GM12878 (cell line): ENCODE results near the gene AGRN. TPM values are rescaled to one million over a fixed set of nuclear protein-coding genes. Genes with fewer than 3 reads are reported as not detected.

ENCODE experiments used
- CEBPB ChIP-seq, 2 experiments: fragments of 150-350 bp in 1 of 2; IDR thresholded peaks; 2 replicates each; pipeline ENCODE4 v1.6.1; 2012 to 2014; ENCODE audit warnings: low read depth in 2 of 2, low read length in 2 of 2, borderline replicate concordance in 1 of 2, inconsistent platforms in 1 of 2
- CREB1 ChIP-seq: IDR thresholded peaks from 2 replicates; pipeline ENCODE4 v1.6.1; 2012; ENCODE audit warnings: low read depth, mild to moderate bottlenecking, inconsistent platforms
- FOS ChIP-seq: IDR thresholded peaks from 3 replicates; pipeline ENCODE4 v1.6.1; 2011; ENCODE audit warnings: borderline replicate concordance; ENCODE audit not compliant: insufficient read length; ENCODE audit errors: extremely low read depth
- IRF4 ChIP-seq: IDR thresholded peaks from 2 replicates; pipeline ENCODE4 v1.6.1; 2011; ENCODE audit warnings: low read depth, low read length
- KDM1A ChIP-seq: fragments of 200-600 bp; sonication (generic); IDR thresholded peaks from 2 replicates; pipeline ENCODE4 v1.6.1; 2016; ENCODE audit warnings: borderline replicate concordance
- MTA2 ChIP-seq: fragments of 450-650 bp; IDR thresholded peaks from 2 replicates; pipeline ENCODE4 v1.6.1; 2016; ENCODE audit warnings: low read depth, mild to moderate bottlenecking, moderate library complexity
- NKRF ChIP-seq: fragments of 450-650 bp; conservative IDR thresholded peaks from 2 replicates; pipeline ENCODE4 v1.6.1; 2017; ENCODE audit warnings: mild to moderate bottlenecking, moderate library complexity
- NR2C1 ChIP-seq: fragments of 450-650 bp; IDR thresholded peaks from 2 replicates; pipeline ENCODE4 v1.6.1; 2017; ENCODE audit warnings: antibody characterized with exemption, mild to moderate bottlenecking, moderate library complexity
- NR2F1 ChIP-seq: fragments of 450-650 bp; conservative IDR thresholded peaks from 2 replicates; pipeline ENCODE4 v1.6.1; 2017; ENCODE audit warnings: mild to moderate bottlenecking
- POLR2AphosphoS2 ChIP-seq: IDR thresholded peaks from 2 replicates; pipeline ENCODE4 v1.6.1; 2011; ENCODE audit warnings: low read depth, mild to moderate bottlenecking, low read length, improper control_type of control experiment, moderate library complexity
- USF1 ChIP-seq: IDR thresholded peaks from 2 replicates; pipeline ENCODE4 v1.6.1; 2011; ENCODE audit warnings: borderline replicate concordance, low read depth, mild to moderate bottlenecking, moderate library complexity, mixed read lengths, low read length; ENCODE audit not compliant: insufficient read depth; ENCODE audit errors: extremely low read length
- WRNIP1 ChIP-seq: IDR thresholded peaks from 2 replicates; pipeline ENCODE4 v1.6.1; 2011; ENCODE audit warnings: low read depth, low read length, improper control_type of control experiment, borderline replicate concordance
- YY1 ChIP-seq: IDR thresholded peaks from 2 replicates; pipeline ENCODE4 v1.6.1; 2011; ENCODE audit warnings: low read depth, mild to moderate bottlenecking, low read length
- ZBTB11 ChIP-seq: fragments of 450-650 bp; formaldehyde crosslinking; IDR thresholded peaks from 2 replicates; pipeline ENCODE4 v1.5.0; 2022; ENCODE audit warnings: mild to moderate bottlenecking, missing genetic modification characterization
- ZBTB4 ChIP-seq: fragments of 450-650 bp; formaldehyde crosslinking; IDR thresholded peaks from 2 replicates; pipeline ENCODE4 v1.4.0; 2022; ENCODE audit warnings: mild to moderate bottlenecking, moderate library complexity
- ZNF274 ChIP-seq: IDR thresholded peaks from one replicate; pipeline ENCODE4 v1.8.0; 2011; ENCODE audit not compliant: insufficient read length, insufficient read depth
- polyA plus RNA-seq, 11 experiments: library from polyadenylated mRNA; depleted of rRNA in 4 of 11; unstranded in 6 of 11; stranded (reverse) in 5 of 11; fragments of >200 nt; fragmentation: Nextera tagmentation in 4 of 11; fragmentation: Illumina TruSeq in 1 of 11; extraction: Ambion mirVana in 4 of 11; extraction: Trizol in 1 of 11; gene quantifications; 1 replicate in 1 of 11; 2 replicates in 10 of 11; pipeline versions ENCODE4 v1.2.1 to v1.2.3, GENCODE V29; 2011 to 2016; ENCODE audit warnings: inconsistent platforms in 2 of 11, missing spikeins in 2 of 11, low read depth in 1 of 11
- total RNA-seq, 4 experiments: library from RNA; depleted of rRNA in 3 of 4; stranded (reverse); fragments of >200 nt in 3 of 4; fragmentation: Illumina TruSeq in 1 of 4; extraction: Trizol in 1 of 4; gene quantifications; 2 replicates each; pipeline versions ENCODE4 v1.2.1 to v1.2.3, GENCODE V29; 2013 to 2021
- TF ChIP-seq, protein P1 (sequence below): fragments of 450-650 bp; IDR thresholded peaks from 2 replicates; pipeline ENCODE4 v1.6.1; 2017; ENCODE audit warnings: low read depth, mild to moderate bottlenecking, moderate library complexity

The AGRN gene
- total and polyA plus RNA-seq, 10 of the 15 experiments (the other 5 are each of a cell fraction or from before 2014, with no cell fraction given) = 0.02 to 41.8 (median 4.1) TPM

- TF ChIP-seq, protein P1, sequence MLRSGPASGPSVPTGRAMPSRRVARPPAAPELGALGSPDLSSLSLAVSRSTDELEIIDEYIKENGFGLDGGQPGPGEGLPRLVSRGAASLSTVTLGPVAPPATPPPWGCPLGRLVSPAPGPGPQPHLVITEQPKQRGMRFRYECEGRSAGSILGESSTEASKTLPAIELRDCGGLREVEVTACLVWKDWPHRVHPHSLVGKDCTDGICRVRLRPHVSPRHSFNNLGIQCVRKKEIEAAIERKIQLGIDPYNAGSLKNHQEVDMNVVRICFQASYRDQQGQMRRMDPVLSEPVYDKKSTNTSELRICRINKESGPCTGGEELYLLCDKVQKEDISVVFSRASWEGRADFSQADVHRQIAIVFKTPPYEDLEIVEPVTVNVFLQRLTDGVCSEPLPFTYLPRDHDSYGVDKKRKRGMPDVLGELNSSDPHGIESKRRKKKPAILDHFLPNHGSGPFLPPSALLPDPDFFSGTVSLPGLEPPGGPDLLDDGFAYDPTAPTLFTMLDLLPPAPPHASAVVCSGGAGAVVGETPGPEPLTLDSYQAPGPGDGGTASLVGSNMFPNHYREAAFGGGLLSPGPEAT = no peak
- TF ChIP-seq NR2C1 = no peak
- TF ChIP-seq CREB1 = peak; percentile 64
- no peak for TF ChIP-seq USF1
- no peak for TF ChIP-seq WRNIP1
- no peak for TF ChIP-seq ZBTB11 (CRISPR knock-in tag)
- peak; percentile 68; the same call in 1 of the 2 replicates for TF ChIP-seq NR2F1
- no peak for TF ChIP-seq POLR2AphosphoS2
- TF ChIP-seq CEBPB (IDR thresholded peaks at IDR 0.05; ENCODE audit: borderline replicate concordance in 1 of 2, low read depth in 2 of 2, low read length in 2 of 2) = no peak
- no peak for TF ChIP-seq ZBTB4
- TF ChIP-seq IRF4 = no peak
- no peak for TF ChIP-seq ZNF274
- TF ChIP-seq NKRF = 0 out of 2 replicates have a peak, but pooled peaks have one; percentile 2
- no peak for TF ChIP-seq MTA2
- no peak for TF ChIP-seq KDM1A
- no peak for TF ChIP-seq YY1
- no peak for TF ChIP-seq FOS
These were observed 50.1 kb downstream of the AGRN start (continued) for GRCh38 chr1:1069711-1070676.
